Upper lobe of right lung (tissue), 1 donor: ENCODE data around the gene CD99L2. TPM values are rescaled to one million over a fixed set of nuclear protein-coding genes. Genes with fewer than 3 reads are reported as not detected.

Experiments
- ATAC-seq: fragments of 200-7000 bp; cut with Tn5 transposase; one replicate; pipeline ENCODE4 v1.9.1; 2020; ENCODE audit warnings: mild to moderate bottlenecking, moderate library complexity
- DNase-seq: peaks from one replicate; pipeline ENCODE4 v3.0.0-alpha.2; 2020
- H3K27ac ChIP-seq: fragments of 200-600 bp; one replicate; pipeline ENCODE4 v1.8.0; 2022
- H3K27me3 ChIP-seq: fragments of 200-600 bp; one replicate; pipeline ENCODE4 v1.8.0; 2022; ENCODE audit warnings: mild to moderate bottlenecking
- H3K36me3 ChIP-seq: fragments of 200-600 bp; one replicate; pipeline ENCODE4 v1.8.0; 2022
- H3K4me1 ChIP-seq: fragments of 200-600 bp; one replicate; pipeline ENCODE4 v1.8.0; 2022
- H3K4me3 ChIP-seq: fragments of 200-600 bp; one replicate; pipeline ENCODE4 v1.8.0; 2022; ENCODE audit warnings: mild to moderate bottlenecking
- H3K9me3 ChIP-seq: fragments of 200-600 bp; one replicate; pipeline ENCODE4 v1.8.0; 2022
- CTCF ChIP-seq: fragments of 200-600 bp; IDR thresholded peaks from one replicate; pipeline ENCODE4 v1.8.0; 2022; ENCODE audit warnings: antibody characterized with exemption
- intact Hi-C: fragments of 100-400 bp; cut with DNase I; formaldehyde crosslinking; loops from one replicate; pipeline ENCODE4 v1.11.0; 2022
- total RNA-seq: library from RNA; stranded (reverse); fragmentation: NEBNext Ultra II Directional; extraction: Animal tissue kit (Norgen Biotek cat#: 25700); gene quantifications from one replicate; pipeline ENCODE4 v1.2.1, GENCODE V29; 2021
- donor health status: DM: no; HTN: yes; CAD: no; lungs with severe emphysema.

CD99L2 gene
- total RNA-seq, 1 donor from 2014 or later = 38.4 TPM

GRCh38 chrX:150926304-150926703 lies 27.8 kb upstream of the CD99L2 start:
- H3K36me3 ChIP-seq = no peaks in the 10 kb centered on the region
- no peaks in the 10 kb centered on the region for H3K9me3 ChIP-seq
- H3K27me3 ChIP-seq = no peaks in the 10 kb centered on the region
- no peak overlapping the region for H3K27ac ChIP-seq
- H3K4me3 ChIP-seq = no peak overlapping the region
- no peak for ATAC-seq
- no peak for DNase-seq
- no peak for TF ChIP-seq CTCF
- no peaks in the 10 kb centered on the region for H3K4me1 ChIP-seq
- intact Hi-C loops = no loop called here

GRCh38 chrX:150919401-150919800 lies 20.9 kb upstream of the CD99L2 start:
- Histone ChIP-seq H3K27ac (no peak overlapping the region), H3K36me3 (no peaks in the 10 kb centered on the region), H3K4me1 (no peaks in the 10 kb centered on the region), H3K27me3 (no peaks in the 10 kb centered on the region), H3K9me3 (no peaks in the 10 kb centered on the region), H3K4me3 (no peak overlapping the region)
- intact Hi-C loops = no loop called here
- DNase-seq (no peak), ATAC-seq (no peak)
- TF ChIP-seq CTCF = no peak

GRCh38 chrX:150913511-150913910 lies 15.0 kb upstream of the CD99L2 start:
- Histone ChIP-seq H3K9me3 (no peaks in the 10 kb centered on the region), H3K27me3 (no peaks in the 10 kb centered on the region), H3K4me1 (no peaks in the 10 kb centered on the region), H3K36me3 (no peaks in the 10 kb centered on the region), H3K27ac (no peak overlapping the region), H3K4me3 (no peak overlapping the region)
- DNase-seq (no peak), ATAC-seq (no peak)
- TF ChIP-seq CTCF = no peak
- intact Hi-C loops = no loop called here

GRCh38 chrX:150907474-150907873 lies 9.0 kb upstream of the CD99L2 start:
- DNase-seq (no peak), ATAC-seq (no peak)
- Histone ChIP-seq H3K36me3 (no peaks in the 10 kb centered on the region), H3K27ac (no peak overlapping the region), H3K4me1 (no peaks in the 10 kb centered on the region), H3K9me3 (no peaks in the 10 kb centered on the region), H3K4me3 (no peak overlapping the region), H3K27me3 (no peaks in the 10 kb centered on the region)
- no peak for TF ChIP-seq CTCF
- intact Hi-C loops = no loop called here

GRCh38 chrX:150906694-150907093 lies 8.2 kb upstream of the CD99L2 start:
- no peak overlapping the region for H3K4me3 ChIP-seq
- H3K4me1 ChIP-seq = no peaks in the 10 kb centered on the region
- H3K27ac ChIP-seq = no peak overlapping the region
- no peak for TF ChIP-seq CTCF
- DNase-seq (no peak), ATAC-seq (no peak)
- no peaks in the 10 kb centered on the region for H3K9me3 ChIP-seq
- no peaks in the 10 kb centered on the region for H3K27me3 ChIP-seq
- intact Hi-C loops = no loop called here
- no peaks in the 10 kb centered on the region for H3K36me3 ChIP-seq

- Histone ChIP-seq H3K4me1 (no peaks in the 10 kb centered on the region), H3K27ac (no peak overlapping the region), H3K27me3 (no peaks in the 10 kb centered on the region), H3K9me3 (no peaks in the 10 kb centered on the region), H3K36me3 (no peaks in the 10 kb centered on the region), H3K4me3 (no peak overlapping the region)
- TF ChIP-seq CTCF = no peak
- DNase-seq = no peak
- intact Hi-C loops = no loop called here
- no peak for ATAC-seq
Measured at GRCh38 chrX:150905293-150905692, 6.8 kb upstream of the CD99L2 start.
